Activated CD8-positive, alpha-beta memory T cell treated with anti-CD3 and anti-CD28 coated beads for 1 hour (primary cell): ENCODE measurements around the gene ANKRD36.
A peak's percentile ranks its signal among the peaks of the same experiment; 100 is the strongest.
"Not testable (repeated sequence)": the region's sequence is repeated elsewhere in the genome, so short reads cannot be mapped to it uniquely, and the experiment has no call there.

Experiments used
- DNase-seq, 2 donors: peaks; one replicate each; pipeline ENCODE4 v3.0.0-alpha.2; 2020; ENCODE audit warnings: low read depth in 1 of 2; ENCODE audit errors: extremely low read depth in 1 of 2

The ANKRD36 gene

DNA sequence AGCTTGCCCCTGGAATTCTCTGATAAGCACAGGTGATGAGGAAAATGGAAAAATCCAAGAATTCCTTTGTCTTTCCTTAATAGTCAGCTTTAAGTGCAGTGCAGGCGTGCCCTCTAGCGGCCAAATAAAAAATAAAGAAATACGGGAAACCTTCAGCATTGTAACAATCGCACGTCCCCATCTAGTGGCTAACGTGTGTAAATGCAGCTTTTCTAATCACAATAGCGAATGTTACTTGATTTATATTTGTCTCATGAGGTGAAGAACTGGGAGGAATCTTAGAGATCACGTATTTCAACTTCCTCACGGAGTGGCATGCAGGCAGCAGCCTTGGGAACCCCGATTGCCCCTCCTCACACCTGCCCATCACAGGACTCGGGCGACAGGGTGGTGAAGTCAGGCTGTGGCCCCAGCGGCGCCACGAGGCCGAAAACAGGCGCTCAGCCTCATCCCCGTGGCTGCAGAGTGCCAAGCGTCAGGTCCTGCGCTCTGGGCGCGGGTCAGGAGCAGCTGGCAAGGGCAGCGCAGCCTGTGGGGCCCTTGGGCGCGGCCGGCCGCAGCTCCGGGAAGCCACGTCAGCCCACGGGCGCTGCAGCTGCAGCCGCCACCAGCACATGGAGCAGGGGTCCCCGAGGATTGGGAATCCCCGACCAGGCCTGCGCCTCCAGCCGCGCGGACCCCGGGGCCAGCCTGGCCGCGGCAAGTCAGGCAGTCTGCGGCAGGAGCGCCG lies 468 bp upstream of the ANKRD36 start:
- DNase-seq: peak in 1 of 2 donors; percentile 21

DNA sequence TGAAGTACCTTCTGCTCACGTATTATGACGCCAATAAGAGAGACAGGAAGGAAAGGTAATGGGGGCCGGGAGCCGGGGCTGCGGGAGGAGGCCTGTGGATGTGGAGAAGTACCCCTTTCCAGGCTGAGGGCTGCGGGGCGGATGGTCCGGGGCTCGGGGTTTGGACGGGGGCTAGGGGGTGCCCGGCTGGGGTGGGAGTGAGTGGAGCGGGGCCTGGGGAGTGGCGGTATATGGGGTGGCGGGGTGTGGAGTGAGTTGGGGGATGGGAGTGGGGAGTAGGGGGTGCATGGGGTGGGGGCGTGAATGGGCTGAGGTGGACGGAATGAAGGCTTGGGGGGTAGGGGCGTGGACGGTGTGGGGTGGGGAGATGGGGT lies 916 bp downstream of the ANKRD36 start:
- not testable (repeated sequence) for DNase-seq

DNA sequence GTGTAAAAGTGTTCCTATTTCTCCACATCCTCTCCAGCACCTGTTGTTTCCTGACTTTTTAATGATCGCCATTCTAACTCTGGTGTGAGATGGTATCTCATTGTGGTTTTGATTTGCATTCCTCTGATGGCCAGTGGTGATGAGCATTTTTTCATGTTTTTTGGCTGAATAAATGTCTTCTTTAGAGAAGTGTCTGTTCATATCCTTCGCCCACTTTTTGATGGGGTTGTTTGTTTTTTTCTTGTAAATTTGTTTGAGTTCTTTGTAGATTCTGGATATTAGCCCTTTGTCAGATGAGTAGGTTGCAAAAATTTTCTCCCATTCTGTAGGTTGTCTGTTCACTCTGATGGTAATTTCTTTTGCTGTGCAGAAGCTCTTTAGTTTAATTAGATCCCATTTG lies 16.1 kb downstream of the ANKRD36 start:
- DNase-seq: not testable (repeated sequence)

DNA sequence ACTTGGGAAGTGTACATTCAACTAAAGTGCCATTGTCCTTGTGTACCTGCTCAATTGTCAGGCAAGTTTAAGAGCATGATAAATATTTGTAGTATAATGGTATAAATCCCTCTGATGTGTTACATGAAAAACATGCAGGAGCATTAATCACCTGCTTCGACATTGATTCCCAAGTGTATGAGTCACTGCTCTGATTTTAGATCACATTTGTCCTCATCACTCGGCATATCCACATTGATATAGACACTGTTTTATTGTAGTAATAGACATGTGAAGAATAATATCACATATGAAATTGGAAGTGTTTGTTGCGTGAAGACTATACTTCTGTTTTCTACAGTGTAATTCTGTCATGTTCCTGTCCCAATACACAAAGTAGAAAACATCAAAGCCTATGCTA lies 31.1 kb downstream of the ANKRD36 start:
- DNase-seq: not testable (repeated sequence)

DNA sequence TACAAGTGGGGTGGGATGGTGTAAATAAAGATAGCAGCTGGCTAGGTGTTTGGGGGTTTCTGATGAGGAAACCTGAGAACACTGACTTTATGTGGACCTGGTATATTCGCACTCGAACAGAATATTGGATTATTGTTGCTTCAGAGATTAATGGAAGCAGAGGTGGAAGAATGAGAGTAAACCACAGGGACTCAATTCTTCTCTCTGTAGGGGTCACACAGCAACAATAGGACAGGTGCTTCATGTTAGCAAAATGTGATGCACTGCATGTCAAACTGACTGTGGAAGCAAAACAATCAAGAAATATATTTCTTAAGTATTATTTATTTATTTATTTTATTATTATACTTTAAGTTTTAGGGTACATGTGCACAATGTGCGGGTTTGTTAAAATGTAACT lies 53.6 kb downstream of the ANKRD36 start:
- DNase-seq: not testable (repeated sequence)

DNA sequence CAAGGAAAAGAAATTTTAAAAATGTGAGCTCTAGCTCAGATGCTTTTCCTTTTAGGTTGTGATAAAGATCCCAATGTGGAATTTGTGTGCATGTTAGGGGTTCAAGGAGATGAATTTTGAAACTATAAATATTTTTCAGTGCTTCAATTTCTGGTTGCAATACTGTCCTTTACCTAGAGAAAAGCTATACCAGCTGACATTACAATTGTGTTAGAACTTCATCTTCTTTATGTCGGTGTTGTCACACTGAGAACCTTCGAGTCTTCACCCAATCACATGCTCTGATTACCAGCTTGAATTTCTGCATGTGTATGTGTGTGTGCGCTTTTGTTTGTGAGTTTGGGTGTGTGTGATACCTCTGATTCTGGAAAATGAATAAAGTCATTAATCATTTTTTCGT lies 55.0 kb downstream of the ANKRD36 start:
- not testable (repeated sequence) for DNase-seq

DNA sequence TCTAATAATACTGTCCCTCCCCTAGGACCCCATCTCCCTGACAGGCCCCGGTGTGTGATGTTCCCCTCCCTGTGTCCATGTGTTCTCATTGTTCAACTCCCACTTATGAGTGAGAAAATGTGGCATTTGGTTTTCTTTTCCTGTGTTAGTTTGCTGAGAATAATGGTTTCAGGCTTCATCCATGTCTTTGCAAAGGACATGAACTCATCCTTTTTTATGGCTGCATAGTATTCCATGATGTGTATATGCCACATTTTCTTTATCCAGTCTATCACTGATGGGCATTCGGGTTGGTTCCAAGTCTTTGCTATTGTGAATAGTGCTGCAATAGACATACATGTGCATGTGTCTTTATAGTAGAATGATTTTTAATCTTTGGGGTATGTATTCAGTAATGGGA lies 55.6 kb downstream of the ANKRD36 start:
- not testable (repeated sequence) for DNase-seq

DNA sequence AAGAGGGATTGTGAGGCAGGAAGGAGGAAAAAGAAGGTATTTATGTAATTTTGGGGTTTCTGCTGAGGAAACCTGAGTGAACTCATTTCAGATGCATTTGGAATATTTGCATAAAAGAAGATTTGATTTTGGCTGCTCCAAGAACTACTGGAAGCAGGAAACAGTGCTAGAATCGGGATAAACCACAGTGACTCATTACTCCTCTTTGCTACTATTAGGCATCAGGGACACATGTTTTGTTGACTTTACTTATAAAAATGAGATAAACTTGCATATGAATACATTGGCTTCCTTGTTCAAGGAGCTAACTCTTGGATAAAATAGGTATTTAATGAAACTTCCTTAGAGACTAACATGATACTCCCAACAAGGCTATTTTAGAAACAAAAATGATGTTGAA lies 67.4 kb downstream of the ANKRD36 start:
- DNase-seq: not testable (repeated sequence)

DNA sequence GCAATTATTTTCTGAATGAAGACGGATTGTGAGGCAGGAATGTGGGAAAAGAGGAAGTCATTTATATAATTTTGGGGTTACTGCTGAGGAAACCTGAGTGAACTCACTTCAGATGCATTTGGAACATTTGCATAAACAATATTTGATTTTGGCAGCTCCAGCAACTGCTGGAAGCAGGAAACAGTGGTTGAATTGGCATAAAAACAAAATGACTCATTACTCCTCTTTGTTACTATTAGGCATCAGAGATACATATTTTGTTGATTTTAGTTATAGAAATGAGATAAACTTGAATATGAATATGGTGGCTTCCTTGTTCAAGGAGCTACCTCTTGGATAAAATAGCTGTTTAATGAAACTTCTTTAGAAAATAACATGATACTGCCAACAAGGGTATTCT lies 82.4 kb downstream of the ANKRD36 start:
- DNase-seq: not testable (repeated sequence)

DNA sequence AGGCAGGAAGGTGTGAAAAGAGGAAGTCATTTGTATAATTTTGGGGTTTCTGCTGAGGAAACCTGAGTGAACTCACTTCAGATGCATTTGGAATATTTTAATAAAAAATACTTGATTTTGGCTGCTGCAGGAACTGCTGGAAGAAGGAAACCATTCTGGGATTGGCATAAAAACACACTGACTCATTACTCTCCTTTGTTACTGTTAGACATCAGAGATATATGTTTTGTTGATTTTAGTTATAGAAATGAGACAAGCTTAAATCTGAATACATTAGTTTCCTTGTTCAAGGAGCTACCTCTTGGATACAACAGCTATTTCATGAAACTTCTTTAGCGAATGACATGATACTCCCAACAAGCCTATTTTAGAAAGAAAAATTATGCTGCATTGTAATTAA lies 84.3 kb downstream of the ANKRD36 start:
- not testable (repeated sequence) for DNase-seq

DNA sequence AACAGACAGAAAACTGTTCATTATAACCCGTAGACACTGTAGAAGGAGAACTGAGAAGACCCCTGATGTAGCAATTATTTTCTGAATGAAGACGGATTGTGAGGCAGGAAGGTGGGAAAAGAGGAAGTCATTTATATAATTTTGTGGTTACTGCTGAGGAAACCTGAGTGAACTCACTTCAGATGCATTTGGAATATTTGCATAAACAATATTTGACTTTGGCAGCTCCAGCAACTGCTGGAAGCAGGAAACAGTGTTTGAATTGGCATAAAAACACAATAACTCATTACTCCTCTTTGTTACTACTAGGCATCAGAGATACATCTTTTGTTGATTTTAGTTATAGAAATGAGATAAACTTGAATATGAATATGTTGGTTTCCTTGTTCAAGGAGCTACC lies 87.9 kb downstream of the ANKRD36 start:
- DNase-seq: not testable (repeated sequence)

DNA sequence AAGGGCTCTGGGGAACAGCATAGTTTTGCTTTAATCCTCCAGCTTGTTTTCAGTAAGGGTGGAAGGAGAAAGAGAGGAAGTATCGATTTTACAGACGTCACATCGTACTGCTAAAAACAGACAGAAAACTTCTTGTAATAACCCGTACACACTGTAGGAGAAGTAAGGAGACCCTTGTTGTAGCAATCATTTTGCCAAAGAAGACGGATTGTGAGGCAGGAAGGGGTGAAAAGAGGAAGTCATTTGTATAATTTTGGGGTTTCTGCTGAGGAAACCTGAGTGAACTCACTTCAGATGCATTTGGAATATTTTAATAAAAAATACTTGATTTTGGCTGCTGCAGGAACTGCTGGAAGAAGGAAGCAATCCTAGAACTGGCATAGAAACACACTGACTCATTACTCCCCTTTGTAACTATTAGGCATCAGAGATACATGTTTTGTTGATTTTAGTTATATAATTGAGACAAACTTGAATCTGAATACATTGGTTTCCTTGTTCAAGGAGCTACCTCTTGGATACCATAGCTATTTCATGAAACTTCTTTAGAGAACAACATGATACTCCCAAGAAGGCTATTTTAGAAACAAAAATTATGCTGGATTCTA lies 89.8 kb downstream of the ANKRD36 start:
- not testable (repeated sequence) for DNase-seq

DNA sequence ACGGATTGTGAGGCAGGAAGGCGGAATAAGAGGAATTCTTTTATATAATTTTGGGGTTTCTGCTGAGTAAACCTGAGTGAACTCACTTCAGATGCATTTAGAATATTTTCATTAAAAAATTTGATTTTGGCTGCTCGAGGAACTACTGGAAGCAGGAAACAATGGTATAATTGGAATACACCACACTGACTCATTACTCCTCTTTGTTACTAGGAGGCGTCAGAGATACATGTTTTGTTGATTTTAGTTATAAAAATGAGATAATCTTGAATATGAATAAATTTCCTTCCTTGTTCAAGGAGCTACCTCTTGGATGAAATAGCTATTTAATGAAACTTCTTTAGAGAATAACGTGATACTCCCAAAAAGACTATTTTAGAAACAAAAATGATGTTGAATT lies 97.4 kb downstream of the ANKRD36 start:
- DNase-seq: no peak

DNA sequence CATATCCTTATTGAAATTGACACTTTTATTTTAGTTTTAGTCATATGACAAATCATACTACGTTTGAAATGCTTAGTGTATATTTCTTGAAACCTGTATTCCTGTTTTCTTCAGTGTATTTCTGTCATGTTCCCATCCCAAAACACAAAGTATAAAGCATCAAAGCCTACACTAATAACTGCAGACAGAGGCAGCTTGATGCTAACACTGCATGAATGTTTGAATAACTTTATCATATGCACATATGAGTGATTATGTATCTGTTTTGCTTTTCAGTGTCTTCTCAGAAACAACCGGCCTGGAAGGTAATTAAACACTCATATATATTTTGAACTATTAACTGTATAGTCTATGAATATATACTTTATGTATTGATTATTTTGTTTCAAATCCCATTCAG lies 102.1 kb downstream of the ANKRD36 start:
- not testable (repeated sequence) for DNase-seq

DNA sequence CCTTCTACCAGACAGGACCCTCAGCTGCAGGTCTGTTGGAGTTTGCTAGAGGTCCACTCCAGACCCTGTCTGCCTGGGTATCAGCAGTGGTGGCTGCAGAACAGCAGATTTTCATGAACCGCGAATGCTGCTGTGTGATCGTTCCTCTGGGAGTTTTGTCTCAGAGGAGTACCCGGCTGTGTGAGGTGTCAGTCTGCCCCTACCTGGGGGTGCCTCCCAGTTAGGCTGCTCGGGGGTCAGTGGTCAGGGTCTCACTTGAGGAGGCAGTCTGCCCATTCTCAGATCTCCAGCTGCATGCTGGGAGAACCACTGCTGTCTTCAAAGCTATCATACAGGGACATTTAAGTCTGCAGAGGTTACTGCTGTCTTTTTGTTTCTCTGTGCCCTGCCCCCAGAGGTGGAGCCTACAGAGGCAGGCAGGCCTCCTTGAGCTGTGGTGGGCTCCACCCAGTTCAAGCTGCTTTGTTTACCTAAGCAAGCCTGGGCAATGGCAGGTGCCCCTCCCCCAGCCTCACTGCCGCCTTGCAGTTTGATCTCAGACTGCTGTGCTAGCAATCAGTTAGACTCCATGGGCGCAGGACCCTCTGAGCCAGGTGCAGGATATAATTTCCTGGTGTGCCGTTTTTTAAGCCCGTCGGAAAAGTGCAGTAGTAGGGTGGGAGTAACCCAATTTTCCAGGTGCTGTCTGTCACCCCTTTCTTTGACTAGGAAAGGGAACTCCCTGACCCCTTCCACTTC lies 118.1 kb downstream of the ANKRD36 start:
- not testable (repeated sequence) for DNase-seq

DNA sequence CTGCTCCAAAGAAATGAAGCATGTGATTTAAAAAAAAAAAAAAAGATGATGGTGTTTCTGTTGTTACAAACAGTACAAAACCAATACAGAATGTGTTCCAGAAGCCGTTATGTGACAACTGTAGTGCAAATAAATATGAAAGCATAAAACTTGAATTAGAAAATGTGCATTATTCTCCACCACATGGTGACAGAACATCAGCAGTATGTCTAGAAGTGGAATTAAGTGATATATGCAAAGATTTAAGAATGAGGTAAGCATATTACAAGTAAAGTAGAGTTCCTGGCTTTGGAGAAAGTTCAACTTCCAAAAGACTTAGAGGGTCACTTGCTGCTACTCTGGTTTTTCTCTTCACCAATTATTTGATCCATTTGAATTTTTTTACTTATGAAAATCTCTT lies 120.0 kb downstream of the ANKRD36 start:
- not testable (repeated sequence) for DNase-seq

DNA sequence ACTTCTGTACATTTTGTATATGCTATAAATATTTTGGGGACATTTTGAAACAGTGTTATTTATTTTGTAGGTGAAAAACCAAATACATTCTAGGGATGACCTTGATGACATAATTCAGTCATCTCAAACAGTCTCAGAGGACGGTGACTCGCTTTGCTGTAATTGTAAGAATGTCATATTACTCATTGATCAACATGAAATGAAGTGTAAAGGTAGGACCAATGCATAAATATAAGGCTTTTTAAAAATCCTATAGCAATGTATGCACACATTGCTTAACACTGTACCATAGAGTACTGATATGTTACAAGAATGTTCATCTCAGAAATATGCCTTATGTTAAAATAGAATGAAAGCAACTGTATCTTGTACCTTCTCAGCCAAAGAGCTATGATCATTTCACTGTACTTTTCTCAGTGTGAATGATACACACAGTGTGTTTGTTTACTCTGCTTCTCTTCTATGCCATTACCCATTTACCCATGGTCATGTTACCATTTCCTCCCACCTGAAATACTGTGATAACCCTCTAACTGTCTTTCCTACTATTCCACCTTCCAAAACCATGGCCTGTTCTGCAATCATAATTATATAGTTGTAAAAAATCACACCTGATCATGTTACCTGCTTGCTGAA lies 120.8 kb downstream of the ANKRD36 start:
- not testable (repeated sequence) for DNase-seq

DNA sequence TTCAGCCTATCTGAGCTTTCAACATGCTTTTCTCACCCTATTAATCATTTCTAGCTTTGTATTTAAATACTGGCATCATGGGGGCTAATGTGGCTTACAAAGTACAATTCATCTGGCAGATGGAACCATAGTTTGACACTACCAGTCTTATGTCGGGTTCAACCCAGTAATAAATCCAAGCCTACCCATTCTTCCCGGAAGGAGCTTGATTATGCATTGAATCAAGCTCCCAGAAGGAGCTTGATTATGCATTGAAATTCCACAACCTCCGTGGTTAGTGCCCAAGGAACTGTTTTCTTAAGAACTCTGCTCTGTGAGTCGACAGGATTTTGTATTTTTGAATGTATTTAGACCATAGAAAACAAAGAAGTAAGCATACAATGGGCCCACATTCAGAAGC lies 148.2 kb downstream of the ANKRD36 start:
- not testable (repeated sequence) for DNase-seq

DNA sequence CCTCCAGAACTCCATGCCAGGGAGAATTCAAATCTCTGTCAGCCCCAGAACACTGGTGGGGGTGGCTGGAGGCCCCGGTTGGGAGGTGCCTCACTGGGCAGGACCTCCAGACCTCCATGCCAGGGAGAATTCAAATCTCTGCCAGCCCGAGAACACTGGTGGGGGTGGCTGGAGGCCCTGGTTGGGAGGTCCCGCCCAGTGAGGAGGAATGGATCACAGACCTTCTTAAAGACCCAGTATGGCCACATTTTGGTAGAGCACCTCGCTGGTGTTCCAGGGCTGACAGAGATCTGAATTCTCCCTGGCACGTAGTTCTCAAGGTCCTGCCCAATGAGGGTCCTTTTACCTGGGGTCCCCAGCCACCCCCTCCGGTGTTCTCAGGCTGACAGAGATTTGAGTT lies 153.5 kb downstream of the ANKRD36 start:
- not testable (repeated sequence) for DNase-seq

DNA sequence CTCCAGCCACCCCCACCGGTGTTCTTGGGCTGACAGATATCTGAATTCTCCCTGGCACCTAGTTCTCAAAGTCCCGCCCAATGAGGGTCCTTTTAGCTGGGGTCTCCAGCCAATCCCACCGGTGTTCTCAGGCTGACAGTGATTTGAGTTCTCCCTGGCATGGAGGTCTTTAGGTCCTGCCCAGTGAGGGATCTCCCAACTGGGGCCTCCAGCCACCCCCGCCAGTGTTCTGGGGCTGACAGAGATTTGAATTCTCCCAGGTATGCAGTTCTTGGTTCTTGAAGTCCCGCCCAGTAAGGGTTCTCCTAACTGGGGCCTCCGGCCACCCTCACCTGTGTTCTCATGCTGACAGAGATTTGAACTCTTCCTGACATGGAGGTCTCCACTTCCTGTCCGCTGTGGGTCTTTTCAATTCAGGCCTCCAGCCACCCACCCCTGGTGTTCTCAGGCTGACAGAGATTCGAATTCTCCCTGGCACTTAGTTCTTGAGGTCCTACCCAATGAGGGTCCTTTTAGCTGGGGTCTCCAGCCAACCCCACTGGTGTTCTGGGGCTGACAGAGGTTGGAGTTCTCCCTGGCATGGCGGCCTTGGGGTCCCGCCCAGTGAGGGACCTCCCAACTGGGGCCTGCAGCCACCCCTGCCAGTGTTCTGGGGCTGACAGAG lies 154.6 kb downstream of the ANKRD36 start:
- no peak for DNase-seq

DNA sequence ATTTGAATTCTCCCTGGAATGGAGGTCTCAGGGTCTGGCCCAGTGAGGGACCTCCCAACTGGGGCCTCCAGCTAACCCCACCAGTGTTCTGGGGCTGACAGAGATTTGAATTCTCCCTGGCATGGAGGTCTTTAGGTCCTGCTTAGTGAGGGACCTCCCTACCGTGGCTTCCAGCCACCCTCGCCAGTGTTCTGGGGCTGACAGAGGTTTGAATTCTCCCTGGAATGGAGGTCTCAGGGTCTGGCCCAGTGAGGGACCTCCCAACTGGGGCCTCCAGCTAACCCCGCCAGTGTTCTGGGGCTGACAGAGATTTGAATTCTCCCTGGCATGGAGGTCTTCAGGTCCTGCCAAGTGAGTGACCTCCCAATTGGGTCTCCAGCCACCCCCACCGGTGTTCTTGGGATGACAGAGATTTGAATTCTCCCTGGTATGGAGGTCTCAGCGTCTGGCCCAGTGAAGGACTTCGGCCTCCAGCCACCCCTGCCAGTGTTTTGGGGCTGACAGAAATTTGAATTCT lies 155.2 kb downstream of the ANKRD36 start:
- DNase-seq: not testable (repeated sequence)
